Right ventricle myocardium inferior (tissue), 1 donor: Measurements from ENCODE around the gene SLC35G3. TPM values are rescaled to one million over a fixed set of nuclear protein-coding genes. Genes with fewer than 3 reads are reported as not detected.

ENCODE experiments used
- ATAC-seq: fragments of 200-7000 bp; cut with Tn5 transposase; one replicate; pipeline ENCODE4 v1.9.1; 2020; ENCODE audit warnings: mild to moderate bottlenecking, moderate library complexity
- DNase-seq: peaks from one replicate; pipeline ENCODE4 v3.0.0; 2021; ENCODE audit errors: missing footprints
- intact Hi-C: fragments of 100-400 bp; cut with DNase I; formaldehyde crosslinking; loops from one replicate; pipeline ENCODE4 v1.11.0; 2022
- total RNA-seq: library from RNA; stranded (reverse); fragmentation: NEBNext Ultra II Directional; extraction: Animal tissue kit (Norgen Biotek cat#: 25700); gene quantifications from one replicate; pipeline ENCODE4 v1.2.1, GENCODE V29; 2021
- donor health status: DM: no; HTN: yes; CAD: no; lungs with severe emphysema.

SLC35G3 gene
- total RNA-seq, 1 donor from 2014 or later: not detected

GRCh38 chr17:35147375-35147905 is 46.8 kb downstream of the SLC35G3 start, which contains the start of gene UNC45B:
UNC45B (plus strand) TSS chr17:35147817; CDS start chr17:35148264, 447 bp downstream.
- ATAC-seq: peak; percentile 92
- DNase-seq: no peak
- intact Hi-C loops: loop anchor here (1.0 kb wide), 1 partner anchor 96 kb away; the partner anchor contains the start of gene SLFN5

GRCh38 chr17:35146214-35146833 is 47.9 kb downstream of the SLC35G3 start:
- DNase-seq (no peak), ATAC-seq (no peak)
- intact Hi-C loops: no loop called here

- intact Hi-C loops: no loop called here
- ATAC-seq: no peak
- no peak for DNase-seq
Measured at GRCh38 chr17:35144840-35145239, 49.4 kb downstream of the SLC35G3 start.

Other genes starting within 250 kb of the SLC35G3 start
- 1.4 TPM for gene CCT6B, start 232.9 kb downstream of the SLC35G3 start, total RNA-seq
- 9.8 TPM for gene ZNF830, start 232.9 kb downstream of the SLC35G3 start, total RNA-seq
- gene LIG3, start 213.9 kb downstream of the SLC35G3 start, total RNA-seq: 20.5 TPM
- gene RFFL, start 130.7 kb downstream of the SLC35G3 start, total RNA-seq: 11.2 TPM
- 4.8 TPM for gene RAD51D, start 74.5 kb downstream of the SLC35G3 start, total RNA-seq
- not detected for gene FNDC8, start 72.8 kb downstream of the SLC35G3 start, total RNA-seq
- gene NLE1, start 52.1 kb downstream of the SLC35G3 start, total RNA-seq: 3.1 TPM
- gene UNC45B, start 46.6 kb downstream of the SLC35G3 start, total RNA-seq: 223 TPM
- gene SLFN5, start 48.7 kb upstream of the SLC35G3 start, total RNA-seq: 11.2 TPM
- 18.1 TPM for gene SLFN11, start 179.2 kb upstream of the SLC35G3 start, total RNA-seq
- gene SLFN12, start 238.1 kb upstream of the SLC35G3 start, total RNA-seq: 3.0 TPM